GM12878 (cell line): Measurements from ENCODE around the gene RBM7. TPM values are rescaled to one million over a fixed set of nuclear protein-coding genes. Genes with fewer than 3 reads are reported as not detected.

ENCODE experiments used
- ATAC-seq: fragments of 200-7000 bp; cut with Tn5 transposase; 3 replicates; pipeline ENCODE4 v1.9.1; 2020; ENCODE audit warnings: mild to moderate bottlenecking, moderate library complexity
- BruUV-seq: library from RNA; stranded (reverse); fragments of 400-500 nt; replicated peaks from 2 replicates; lab custom pipeline; 2021; lab: Mats Ljungman, UMichigan
- CTCF ChIA-PET: fragments of 300-600 bp; sonication (Branson Sonifier 250); formaldehyde crosslinking; extraction: SDS; loops from one replicate; lab custom pipeline; 2021; ENCODE audit warnings: inconsistent platforms; lab: Yijun Ruan, JAX
- POLR2A ChIA-PET: fragments of 350-600 bp; formaldehyde crosslinking; extraction: SDS; loops from one replicate; lab custom pipeline; 2021; ENCODE audit warnings: inconsistent platforms; lab: Charles Lee
- RAD21 ChIA-PET: fragments of 300-600 bp; sonication (Branson Sonifier 250); formaldehyde crosslinking; loops from one replicate; lab custom pipeline; 2023; ENCODE audit warnings: antibody characterized with exemption; ENCODE audit not compliant: unreplicated experiment; lab: Charles Lee
- SMC1A ChIA-PET: fragments of 300-600 bp; sonication (Branson Sonifier 250); formaldehyde crosslinking; loops from one replicate; lab custom pipeline; 2023; ENCODE audit not compliant: unreplicated experiment, uncharacterized antibody; lab: Charles Lee
- DNase-seq: peaks from one replicate; pipeline ENCODE4 v3.0.0-alpha.2; 2011; ENCODE audit warnings: low read depth, low spot score
- FAIRE-seq: peaks from 3 replicates; lab custom pipeline; 2011; peaks lifted over from hg19 to GRCh38; lab: Jason Lieb, UNC
- H2AFZ ChIP-seq: 2 replicates; pipeline ENCODE4 v1.6.0; 2011; ENCODE audit warnings: low read depth, low read length, control low read depth; ENCODE audit not compliant: control insufficient read depth
- H3K27ac ChIP-seq: 2 replicates; pipeline ENCODE4 v1.5.1; 2011; ENCODE audit warnings: control low read depth; ENCODE audit not compliant: control insufficient read depth, insufficient read depth
- H3K27me3 ChIP-seq, 2 experiments: replicated peaks in 1 of 2; 2 replicates each; pipeline versions ENCODE4 v1.6.0 to v1.6.1; 2011; ENCODE audit warnings: low read length in 1 of 2; ENCODE audit not compliant: control insufficient read depth in 2 of 2, insufficient read depth in 2 of 2
- H3K36me3 ChIP-seq, 2 experiments: 2 replicates each; pipeline ENCODE4 v1.5.1; 2011; ENCODE audit warnings: low read length in 1 of 2; ENCODE audit not compliant: control insufficient read depth in 2 of 2, insufficient read depth in 2 of 2
- H3K4me1 ChIP-seq: 2 replicates; pipeline ENCODE4 v1.6.1; 2011; ENCODE audit warnings: mild to moderate bottlenecking, low read length, moderate library complexity, mixed read lengths; ENCODE audit not compliant: control insufficient read depth, insufficient read depth
- H3K4me2 ChIP-seq: 2 replicates; pipeline ENCODE4 v1.6.0; 2011; ENCODE audit warnings: control low read depth; ENCODE audit not compliant: control insufficient read depth, insufficient read depth
- H3K4me3 ChIP-seq: fragments of 200-600 bp; sonication (generic); 2 replicates; pipeline ENCODE4 v1.5.1; 2016
- H3K79me2 ChIP-seq: 2 replicates; pipeline ENCODE4 v1.6.0; 2011; ENCODE audit warnings: low read length; ENCODE audit not compliant: control insufficient read depth, insufficient read depth
- H3K9ac ChIP-seq: 2 replicates; pipeline ENCODE4 v1.8.0; 2011; ENCODE audit warnings: low read length, control low read depth, mixed read lengths; ENCODE audit not compliant: control insufficient read depth, insufficient read depth
- H3K9me3 ChIP-seq: replicated peaks from 3 replicates; pipeline ENCODE4 v1.5.1; 2011; ENCODE audit warnings: mild to moderate bottlenecking, low read length; ENCODE audit not compliant: control insufficient read depth, insufficient read depth
- H4K20me1 ChIP-seq: 2 replicates; pipeline ENCODE4 v1.6.0; 2011; ENCODE audit not compliant: control insufficient read depth, insufficient read depth
- CHD1 ChIP-seq: IDR thresholded peaks from 2 replicates; pipeline ENCODE4 v1.6.1; 2012; ENCODE audit warnings: low read depth, low read length, improper control_type of control experiment
- MEF2A ChIP-seq: IDR thresholded peaks from 2 replicates; pipeline ENCODE4 v1.6.1; 2011; ENCODE audit warnings: low read depth, mild to moderate bottlenecking, low read length, moderate library complexity; ENCODE audit not compliant: insufficient read depth
- SMAD1 ChIP-seq: fragments of 450-650 bp; IDR thresholded peaks from 2 replicates; pipeline ENCODE4 v1.6.1; 2018; ENCODE audit warnings: mild to moderate bottlenecking, low read depth; ENCODE audit not compliant: partially characterized antibody
- SREBF1 ChIP-seq: IDR thresholded peaks from 2 replicates; pipeline ENCODE4 v1.6.1; 2012; ENCODE audit warnings: mild to moderate bottlenecking, low read length
- TBL1XR1 ChIP-seq: IDR thresholded peaks from 2 replicates; pipeline ENCODE4 v1.6.1; 2012; ENCODE audit warnings: low read depth, low read length, improper control_type of control experiment
- YBX1 ChIP-seq: fragments of 450-650 bp; IDR thresholded peaks from 2 replicates; pipeline ENCODE4 v1.6.1; 2016; ENCODE audit warnings: antibody characterized with exemption
- ZNF217 ChIP-seq: fragments of 450-650 bp; IDR thresholded peaks from 2 replicates; pipeline ENCODE4 v1.6.1; 2017; ENCODE audit warnings: antibody characterized with exemption, mild to moderate bottlenecking
- WGBS: methylation state at CpG from one replicate; pipeline ENCODE4 v1.1.6; 2016; ENCODE audit warnings: low lambda C conversion rate; ENCODE audit not compliant: insufficient replicate concordance, insufficient coverage; ENCODE audit errors: missing lambda C conversion rate; 5-methylcytosine and 5-hydroxymethylcytosine counted together
- in situ Hi-C: fragments of 300-500 bp; cut with MboI; formaldehyde crosslinking; loops from 9 replicates; pipeline ENCODE4 v1.14.3; 2018; ENCODE audit warnings: mixed read lengths
- intact Hi-C: fragments of 100-400 bp; cut with micrococcal nuclease; formaldehyde crosslinking; loops from one replicate; pipeline ENCODE4 v1.14.2; 2022; ENCODE audit not compliant: unreplicated experiment
- polyA plus RNA-seq, 11 experiments: library from polyadenylated mRNA; depleted of rRNA in 4 of 11; unstranded in 6 of 11; stranded (reverse) in 5 of 11; fragments of >200 nt; fragmentation: Nextera tagmentation in 4 of 11; fragmentation: Illumina TruSeq in 1 of 11; extraction: Ambion mirVana in 4 of 11; extraction: Trizol in 1 of 11; gene quantifications; 1 replicate in 1 of 11; 2 replicates in 10 of 11; pipeline versions ENCODE4 v1.2.1 to v1.2.3, GENCODE V29; 2011 to 2016; ENCODE audit warnings: inconsistent platforms in 2 of 11, missing spikeins in 2 of 11, low read depth in 1 of 11
- total RNA-seq, 4 experiments: library from RNA; depleted of rRNA in 3 of 4; stranded (reverse); fragments of >200 nt in 3 of 4; fragmentation: Illumina TruSeq in 1 of 4; extraction: Trizol in 1 of 4; gene quantifications; 2 replicates each; pipeline versions ENCODE4 v1.2.1 to v1.2.3, GENCODE V29; 2013 to 2021
- TF ChIP-seq, protein P1 (sequence below), 3 experiments: IDR thresholded peaks in 2 of 3; conservative IDR thresholded peaks in 1 of 3; 2 replicates each; pipeline ENCODE4 v1.5.1; 2011; ENCODE audit warnings: low read depth in 3 of 3, low read length in 3 of 3, mild to moderate bottlenecking in 3 of 3, control low read depth in 2 of 3, moderate library complexity in 2 of 3, inconsistent platforms in 1 of 3, mixed read lengths in 1 of 3; ENCODE audit not compliant: control insufficient read depth in 2 of 3, insufficient read depth in 1 of 3; ENCODE audit errors: extremely low read depth in 1 of 3

Gene RBM7
- total and polyA plus RNA-seq, 10 of the 15 experiments (the other 5 are each of a cell fraction or from before 2014, with no cell fraction given) = 17.0 to 46.2 (median 26.0) TPM

DNA sequence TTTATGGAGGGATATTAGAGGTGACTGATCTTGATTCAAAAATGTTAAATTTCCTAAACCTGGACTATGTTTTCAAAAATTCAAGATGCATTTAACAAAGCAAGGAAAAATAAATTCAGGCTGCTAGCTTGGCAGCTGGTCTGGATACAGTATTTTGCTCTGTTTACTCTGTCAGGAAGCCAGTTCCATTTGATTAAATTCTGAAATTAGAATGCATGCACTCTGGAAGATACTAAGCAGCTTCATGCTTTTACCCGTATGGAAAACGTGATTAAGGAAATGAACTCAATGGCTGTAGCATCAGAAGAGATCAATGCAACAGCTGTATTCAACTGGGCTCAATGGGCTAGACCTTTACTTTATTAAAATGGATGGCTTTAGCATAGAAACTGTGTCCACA, 14.3 kb upstream of the RBM7 start:
- Histone ChIP-seq H3K9me3 (no peaks in the 10 kb centered on the region), H3K9ac (no peak overlapping the region), H3K4me1 (no peaks in the 10 kb centered on the region)
- POLR2A ChIA-PET = no interaction called here
- RAD21 ChIA-PET = no interaction called here
- WGBS = 50% methylated on average over 2 of the region's 2 CpGs
- DNase-seq = no peak
- no peak for TF ChIP-seq SREBF1
- TF ChIP-seq MEF2A = no peak
- no peak for TF ChIP-seq ZNF217
- TF ChIP-seq TBL1XR1 = no peak
- TF ChIP-seq CHD1 = no peak
- TF ChIP-seq SMAD1 = no peak
- no peak for TF ChIP-seq YBX1
- TF ChIP-seq, protein P1, sequence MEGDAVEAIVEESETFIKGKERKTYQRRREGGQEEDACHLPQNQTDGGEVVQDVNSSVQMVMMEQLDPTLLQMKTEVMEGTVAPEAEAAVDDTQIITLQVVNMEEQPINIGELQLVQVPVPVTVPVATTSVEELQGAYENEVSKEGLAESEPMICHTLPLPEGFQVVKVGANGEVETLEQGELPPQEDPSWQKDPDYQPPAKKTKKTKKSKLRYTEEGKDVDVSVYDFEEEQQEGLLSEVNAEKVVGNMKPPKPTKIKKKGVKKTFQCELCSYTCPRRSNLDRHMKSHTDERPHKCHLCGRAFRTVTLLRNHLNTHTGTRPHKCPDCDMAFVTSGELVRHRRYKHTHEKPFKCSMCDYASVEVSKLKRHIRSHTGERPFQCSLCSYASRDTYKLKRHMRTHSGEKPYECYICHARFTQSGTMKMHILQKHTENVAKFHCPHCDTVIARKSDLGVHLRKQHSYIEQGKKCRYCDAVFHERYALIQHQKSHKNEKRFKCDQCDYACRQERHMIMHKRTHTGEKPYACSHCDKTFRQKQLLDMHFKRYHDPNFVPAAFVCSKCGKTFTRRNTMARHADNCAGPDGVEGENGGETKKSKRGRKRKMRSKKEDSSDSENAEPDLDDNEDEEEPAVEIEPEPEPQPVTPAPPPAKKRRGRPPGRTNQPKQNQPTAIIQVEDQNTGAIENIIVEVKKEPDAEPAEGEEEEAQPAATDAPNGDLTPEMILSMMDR (IDR thresholded peaks at IDR 0.05 in 2 of 3, conservative IDR thresholded peaks at IDR 0.05 in 1 of 3; ENCODE audit: control insufficient read depth in 2 of 3, extremely low read depth in 1 of 3, insufficient read depth in 1 of 3, low read depth in 3 of 3, low read length in 3 of 3) = no peak
- TF ChIP-seq, all 136 proteins: peak for 0
- no peak overlapping the region for H3K4me3 ChIP-seq
- no peaks in the 10 kb centered on the region for H3K79me2 ChIP-seq
- ChIA-PET CTCF (no interaction called here), SMC1A (interaction anchor here (0.6 to 1.2 kb wide), 2 partner anchors 13 to 158 kb away, joined by 3 read pairs; no protein-coding TSS in a partner anchor)
- intact Hi-C loops = no loop called here
- no peak for FAIRE-seq
- peaks cover 1 to 6% of the 10 kb centered on the region in 2 experiments; a peak in 2 of 4 replicates for H3K27me3 ChIP-seq
- no peaks in the 10 kb centered on the region for H3K36me3 ChIP-seq
- no peak overlapping the region for H3K27ac ChIP-seq
- no peak for ATAC-seq
- no peak overlapping the region for H2AFZ ChIP-seq
- in situ Hi-C loops = no loop called here
- H4K20me1 ChIP-seq = no peaks in the 10 kb centered on the region
- H3K4me2 ChIP-seq = no peak overlapping the region
- BruUV-seq = no TSS peak
